Ascending aorta (tissue), 2 donors: ENCODE measurements around the gene NFATC4. TPM values are rescaled to one million over a fixed set of nuclear protein-coding genes. Genes with fewer than 3 reads are reported as not detected.

Experiments
- DNase-seq, 2 donors: peaks; one replicate each; pipeline ENCODE4 v3.0.0-alpha.2; 2019; ENCODE audit warnings: low spot score in 2 of 2
- H3K27ac ChIP-seq, 2 donors: fragments of 200-600 bp; sonication (generic); one replicate each; pipeline ENCODE4 v1.5.1; 2016 to 2017; ENCODE audit warnings: mild to moderate bottlenecking in 1 of 2
- H3K27me3 ChIP-seq: fragments of 200-600 bp; sonication (generic); one replicate; pipeline ENCODE4 v1.5.1; 2017
- H3K36me3 ChIP-seq, 2 donors: fragments of 200-600 bp; sonication (generic); one replicate each; pipeline ENCODE4 v1.5.1; 2016
- H3K4me1 ChIP-seq, 2 donors: fragments of 200-600 bp; sonication (generic); one replicate each; pipeline ENCODE4 v1.5.1; 2016 to 2017; ENCODE audit warnings: mild to moderate bottlenecking in 1 of 2
- H3K4me3 ChIP-seq, 2 donors: fragments of 200-600 bp; sonication (generic); one replicate each; pipeline ENCODE4 v1.5.1; 2016 to 2017; ENCODE audit warnings: mild to moderate bottlenecking in 1 of 2
- H3K9me3 ChIP-seq, 2 donors: fragments of 200-600 bp; sonication (generic); one replicate each; pipeline ENCODE4 v1.5.1; 2016
- intact Hi-C: fragments of 100-400 bp; cut with DNase I; formaldehyde crosslinking; loops from one replicate; pipeline ENCODE4 v1.15.1; 2023
- total RNA-seq: library from RNA; depleted of rRNA; stranded (reverse); fragments of >200 nt; gene quantifications from one replicate; pipeline ENCODE4 v1.1.0, GENCODE V29; 2016
- TF ChIP-seq, protein P1 (sequence below), 3 experiments: fragments of 200-600 bp in 2 of 3; fragments of 450-650 bp in 1 of 3; sonication (generic) in 2 of 3; IDR thresholded peaks; one replicate each; pipeline ENCODE4 v1.5.1; 2016 to 2019; ENCODE audit warnings: antibody characterized with exemption in 3 of 3, mild to moderate bottlenecking in 1 of 3, moderate library complexity in 1 of 3

NFATC4 gene
- total RNA-seq, 1 donor from 2014 or later: 58.9 TPM

DNA sequence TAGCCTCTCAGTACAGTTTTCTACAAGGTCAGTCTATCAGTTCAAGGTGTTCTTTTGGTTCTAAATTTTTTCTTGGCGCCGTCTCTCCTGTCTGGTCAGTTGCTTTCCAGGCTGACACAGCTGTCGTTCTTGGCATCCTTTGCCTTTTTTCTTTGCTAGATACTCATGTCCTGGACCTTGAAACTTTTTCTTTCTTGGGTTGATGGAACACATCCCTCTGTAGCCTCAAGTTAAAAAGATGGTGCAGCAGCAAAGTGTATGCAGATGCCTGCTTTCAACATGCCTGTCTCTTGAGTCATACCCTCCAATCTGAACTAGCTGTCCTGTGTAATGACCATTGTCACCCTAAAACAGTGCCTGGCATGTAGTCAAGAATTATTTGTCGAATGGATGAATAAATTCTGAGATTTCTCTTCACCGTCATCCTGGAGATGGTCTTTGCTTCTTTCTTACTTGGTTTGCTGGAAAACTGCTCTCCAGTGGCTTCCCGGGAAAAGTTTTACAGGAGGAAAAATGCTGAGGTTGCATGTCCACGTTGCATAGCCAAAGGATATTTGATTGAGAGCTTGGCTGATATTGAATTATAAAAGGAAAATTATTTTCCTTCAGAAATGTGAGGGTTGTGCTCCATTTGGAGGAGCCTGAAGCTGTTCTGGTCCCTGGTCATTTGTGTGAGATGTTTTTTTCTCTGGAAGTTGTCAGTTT, 35.5 kb downstream of the NFATC4 start:
- intact Hi-C loops: no loop called here
- Histone ChIP-seq H3K27me3 (no peaks in the 10 kb centered on the region), H3K9me3 (no peaks in the 10 kb centered on the region), H3K4me1 (peaks cover 2 to 4% of the 10 kb centered on the region in 2 donors), H3K4me3 (no peak overlapping the region), H3K36me3 (peaks cover 9 to 14% of the 10 kb centered on the region in 2 donors), H3K27ac (no peak overlapping the region)
- TF ChIP-seq, protein P1, sequence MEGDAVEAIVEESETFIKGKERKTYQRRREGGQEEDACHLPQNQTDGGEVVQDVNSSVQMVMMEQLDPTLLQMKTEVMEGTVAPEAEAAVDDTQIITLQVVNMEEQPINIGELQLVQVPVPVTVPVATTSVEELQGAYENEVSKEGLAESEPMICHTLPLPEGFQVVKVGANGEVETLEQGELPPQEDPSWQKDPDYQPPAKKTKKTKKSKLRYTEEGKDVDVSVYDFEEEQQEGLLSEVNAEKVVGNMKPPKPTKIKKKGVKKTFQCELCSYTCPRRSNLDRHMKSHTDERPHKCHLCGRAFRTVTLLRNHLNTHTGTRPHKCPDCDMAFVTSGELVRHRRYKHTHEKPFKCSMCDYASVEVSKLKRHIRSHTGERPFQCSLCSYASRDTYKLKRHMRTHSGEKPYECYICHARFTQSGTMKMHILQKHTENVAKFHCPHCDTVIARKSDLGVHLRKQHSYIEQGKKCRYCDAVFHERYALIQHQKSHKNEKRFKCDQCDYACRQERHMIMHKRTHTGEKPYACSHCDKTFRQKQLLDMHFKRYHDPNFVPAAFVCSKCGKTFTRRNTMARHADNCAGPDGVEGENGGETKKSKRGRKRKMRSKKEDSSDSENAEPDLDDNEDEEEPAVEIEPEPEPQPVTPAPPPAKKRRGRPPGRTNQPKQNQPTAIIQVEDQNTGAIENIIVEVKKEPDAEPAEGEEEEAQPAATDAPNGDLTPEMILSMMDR (IDR thresholded peaks at IDR 0.05): no peak
- DNase-seq: no peak

DNA sequence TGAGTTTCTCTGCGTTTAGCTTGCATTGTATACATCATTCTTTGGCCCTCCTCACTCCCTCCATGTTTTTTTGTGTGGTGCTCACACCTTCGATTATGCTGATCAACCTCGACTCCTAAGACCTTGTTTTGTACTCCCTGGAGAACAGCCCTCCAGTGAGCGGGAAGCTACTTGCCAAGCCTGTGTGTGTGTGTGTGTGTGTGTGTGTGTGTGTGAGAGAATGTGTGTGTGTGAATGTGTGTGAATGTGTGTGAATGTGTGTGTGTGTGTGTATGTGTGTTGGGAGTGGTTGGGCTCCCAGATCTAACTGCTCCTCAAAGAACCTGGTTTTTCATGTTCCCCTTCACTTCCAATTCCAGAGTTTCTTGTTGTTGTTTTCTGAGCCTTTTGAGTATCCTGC, 36.8 kb downstream of the NFATC4 start:
- H3K9me3 ChIP-seq: no peaks in the 10 kb centered on the region

DNA sequence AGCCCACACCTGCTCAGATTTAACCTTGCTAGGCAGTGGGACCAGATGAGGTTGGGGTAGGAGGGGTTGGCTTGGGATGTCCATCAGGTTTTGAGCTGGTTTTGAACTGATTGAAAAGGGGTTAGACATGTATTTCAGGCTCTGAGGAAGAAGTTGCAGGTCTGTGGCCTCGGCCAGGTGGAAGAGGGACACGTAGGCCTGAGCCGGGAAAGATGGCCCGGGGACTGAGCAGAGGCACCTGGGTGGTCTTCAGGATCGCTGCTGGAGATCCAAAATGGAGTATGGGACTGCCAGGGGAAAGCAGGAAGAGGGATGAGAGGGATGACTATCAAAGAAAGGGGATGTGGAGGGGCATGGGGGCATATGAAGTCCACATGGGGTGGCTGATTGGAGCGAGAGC, 38.4 kb downstream of the NFATC4 start:
- Histone ChIP-seq H3K27me3 (no peaks in the 10 kb centered on the region), H3K9me3 (no peaks in the 10 kb centered on the region), H3K4me1 (no peaks in the 10 kb centered on the region), H3K4me3 (no peak overlapping the region), H3K27ac (no peak overlapping the region), H3K36me3 (peaks cover 24 to 33% of the 10 kb centered on the region in 2 donors)
- intact Hi-C loops: no loop called here
- TF ChIP-seq, protein P1 (IDR thresholded peaks at IDR 0.05): no peak
- DNase-seq: no peak

More for the DNA sequence above, 36.8 kb downstream of the NFATC4 start:
- peaks cover 2 to 4% of the 10 kb centered on the region in 2 donors for H3K4me1 ChIP-seq
- no peak for DNase-seq
- TF ChIP-seq, protein P1 (IDR thresholded peaks at IDR 0.05): no peak
- peaks cover 20 to 28% of the 10 kb centered on the region in 2 donors for H3K36me3 ChIP-seq
- no peak overlapping the region for H3K4me3 ChIP-seq
- no peak overlapping the region for H3K27ac ChIP-seq
- no peaks in the 10 kb centered on the region for H3K27me3 ChIP-seq
- intact Hi-C loops: no loop called here

DNA sequence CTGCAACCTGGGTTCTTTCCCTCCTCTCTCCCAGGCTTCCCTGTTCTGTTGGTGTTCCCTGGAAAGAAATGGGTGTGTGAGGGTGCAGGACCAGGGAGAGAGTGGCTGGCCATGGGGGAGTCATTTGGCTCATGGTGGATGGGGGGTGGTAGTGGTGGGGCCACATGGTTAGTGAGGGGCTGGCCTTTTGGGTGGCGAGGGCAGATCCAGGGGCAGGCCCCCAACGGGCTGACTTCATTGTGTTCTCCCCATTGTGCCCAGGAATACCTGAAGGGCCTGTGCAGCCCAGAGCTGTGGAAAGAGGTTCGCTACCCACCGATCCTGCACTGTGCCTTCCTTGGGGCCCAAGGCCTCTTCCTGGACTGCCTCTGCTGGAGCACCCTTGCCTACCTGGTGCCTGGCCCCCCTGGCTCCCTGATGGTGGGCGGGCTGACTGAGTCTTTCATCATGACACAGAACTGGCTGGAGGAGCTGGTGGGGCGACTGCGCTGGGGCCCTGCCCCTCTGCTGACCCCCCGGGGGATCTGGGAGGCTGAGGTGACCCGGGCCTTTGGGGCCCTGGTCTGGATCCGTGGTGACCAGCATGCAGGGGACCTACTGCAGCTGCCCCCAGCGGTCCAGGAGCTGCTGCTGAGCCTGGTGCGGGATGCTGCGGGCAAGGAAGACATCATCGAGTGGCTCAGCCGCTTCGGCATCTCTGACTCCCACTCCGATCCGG, 39.8 kb downstream of the NFATC4 start:
- Histone ChIP-seq H3K4me1 (no peaks in the 10 kb centered on the region), H3K27ac (no peak overlapping the region), H3K36me3 (peaks cover 26 to 40% of the 10 kb centered on the region in 2 donors), H3K27me3 (no peaks in the 10 kb centered on the region), H3K9me3 (no peaks in the 10 kb centered on the region), H3K4me3 (no peak overlapping the region)
- intact Hi-C loops: no loop called here
- TF ChIP-seq, protein P1 (IDR thresholded peaks at IDR 0.05): no peak
- DNase-seq: no peak

DNA sequence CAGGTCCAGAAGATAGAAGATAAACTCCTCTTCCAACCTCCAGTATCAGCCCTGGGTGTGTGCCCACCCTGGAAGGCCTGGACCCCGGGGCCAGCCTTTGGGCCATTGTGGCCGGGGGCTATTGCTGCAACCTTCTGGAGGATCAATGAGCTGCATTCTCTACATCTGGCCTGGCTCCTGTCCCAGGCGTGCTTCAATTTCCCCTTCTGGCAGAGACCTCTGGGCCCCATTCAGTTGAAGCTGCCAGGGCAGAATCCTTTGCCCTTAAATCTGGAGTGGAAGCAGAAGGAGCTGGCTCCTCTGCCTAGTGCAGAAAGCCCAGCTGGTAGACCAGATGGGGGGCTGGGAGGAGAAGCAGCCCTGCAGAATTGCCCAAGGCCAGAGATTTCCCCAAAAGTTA, 40.8 kb downstream of the NFATC4 start:
- Histone ChIP-seq H3K27me3 (no peaks in the 10 kb centered on the region), H3K36me3 (peaks cover 30 to 48% of the 10 kb centered on the region in 2 donors), H3K9me3 (no peaks in the 10 kb centered on the region), H3K4me1 (no peaks in the 10 kb centered on the region), H3K4me3 (no peak overlapping the region), H3K27ac (no peak overlapping the region)
- TF ChIP-seq, protein P1 (IDR thresholded peaks at IDR 0.05): no peak
- intact Hi-C loops: no loop called here
- no peak for DNase-seq
